K562 (cell line): Measurements from ENCODE around the gene ESPL1. TPM values are rescaled to one million over a fixed set of nuclear protein-coding genes. Genes with fewer than 3 reads are reported as not detected.

ENCODE experiments used
- GATA2 ChIP-seq: sonication (generic); formaldehyde crosslinking; IDR thresholded peaks from 2 replicates; pipeline ENCODE4 v1.4.0; 2020; ENCODE audit warnings: mild to moderate bottlenecking, missing genetic modification reagents
- HNRNPH1 ChIP-seq: fragments of 200-400 bp; formaldehyde crosslinking; optimal IDR thresholded peaks from 2 replicates; pipeline ENCODE3; 2017; ENCODE audit warnings: low read depth, mild to moderate bottlenecking, low read length, moderate library complexity
- MECOM ChIP-seq: fragments of 250-450 bp; sonication (Bioruptor Pico); IDR thresholded peaks from 2 replicates; pipeline ENCODE4 v1.8.0; 2022; ENCODE audit warnings: inconsistent platforms
- NR2F6 ChIP-seq: fragments of 450-650 bp; formaldehyde crosslinking; IDR thresholded peaks from 2 replicates; pipeline ENCODE4 v1.4.0; 2020; ENCODE audit warnings: mild to moderate bottlenecking
- NR4A1 ChIP-seq, 2 experiments: fragments of 250-450 bp in 1 of 2; fragments of 450-650 bp in 1 of 2; sonication (Bioruptor Pico) in 1 of 2; IDR thresholded peaks; 2 replicates each; pipeline versions ENCODE4 v1.4.0 to v1.6.1; 2016 to 2020; ENCODE audit warnings: mild to moderate bottlenecking in 2 of 2, missing compliant biosample characterization in 1 of 2, missing genetic modification characterization in 1 of 2, moderate library complexity in 1 of 2
- PHF20 ChIP-seq: fragments of 450-650 bp; IDR thresholded peaks from 2 replicates; pipeline ENCODE4 v1.6.1; 2018; ENCODE audit not compliant: partially characterized antibody
- STAT5A ChIP-seq: IDR thresholded peaks from 2 replicates; pipeline ENCODE4 v1.6.1; 2012; ENCODE audit warnings: low read length, inconsistent platforms, borderline replicate concordance
- ZEB2 ChIP-seq: fragments of 450-650 bp; IDR thresholded peaks from 2 replicates; pipeline ENCODE4 v1.6.1; 2016
- ZNF830 ChIP-seq: fragments of 250-450 bp; sonication (Bioruptor Pico); IDR thresholded peaks from 2 replicates; pipeline ENCODE4 v1.5.0; 2021; ENCODE audit warnings: mild to moderate bottlenecking
- polyA plus RNA-seq, 8 experiments: library from polyadenylated mRNA; depleted of rRNA in 4 of 8; stranded (reverse) in 5 of 8; unstranded in 3 of 8; fragments of >200 nt; fragmentation: Nextera tagmentation in 2 of 8; fragmentation: Illumina TruSeq in 1 of 8; extraction: Ambion mirVana in 2 of 8; extraction: Trizol in 1 of 8; gene quantifications; 2 replicates each; pipeline versions ENCODE4 v1.2.1 to v1.2.3, GENCODE V29; 2011 to 2014; ENCODE audit warnings: inconsistent platforms in 1 of 8, missing spikeins in 1 of 8
- total RNA-seq, 7 experiments: library from RNA; depleted of rRNA in 6 of 7; stranded (reverse); fragments of >200 nt in 6 of 7; fragmentation: Illumina TruSeq in 2 of 7; extraction: Trizol in 2 of 7; gene quantifications; 2 replicates each; pipeline versions ENCODE4 v1.2.1 to v1.2.3, GENCODE V29; 2011 to 2021; ENCODE audit warnings: low replicate concordance in 1 of 7
- TF ChIP-seq, protein P1 (sequence below): fragments of 250-450 bp; sonication (Bioruptor Pico); IDR thresholded peaks from 2 replicates; pipeline ENCODE4 v1.4.0; 2020; ENCODE audit warnings: mild to moderate bottlenecking
- TF ChIP-seq, protein P2 (sequence below): sonication (generic); formaldehyde crosslinking; IDR thresholded peaks from 2 replicates; pipeline ENCODE4 v1.8.0; 2022; ENCODE audit warnings: missing genetic modification reagents, mild to moderate bottlenecking, moderate library complexity, borderline replicate concordance
- TF ChIP-seq, protein P3 (sequence below): sonication (generic); formaldehyde crosslinking; IDR thresholded peaks from 2 replicates; pipeline ENCODE4 v1.8.0; 2022; ENCODE audit warnings: mild to moderate bottlenecking, missing genetic modification reagents
- TF ChIP-seq, protein P4 (sequence below): fragments of 450-650 bp; IDR thresholded peaks from 2 replicates; pipeline ENCODE4 v1.6.1; 2016; ENCODE audit warnings: low read depth, mild to moderate bottlenecking, moderate library complexity
- TF ChIP-seq, protein P5 (sequence below), 2 experiments: IDR thresholded peaks; 2 replicates each; pipeline ENCODE4 v1.6.1; 2012; ENCODE audit warnings: improper control_type of control experiment in 2 of 2, low read depth in 2 of 2, low read length in 2 of 2, borderline replicate concordance in 1 of 2
- TF ChIP-seq, protein P6 (sequence below): fragments of 450-650 bp; IDR thresholded peaks from 2 replicates; pipeline ENCODE4 v1.6.1; 2017; ENCODE audit warnings: antibody characterized with exemption

The ESPL1 gene
- total and polyA plus RNA-seq, 9 of the 15 experiments (the other 6 are each of a cell fraction or from before 2014, with no cell fraction given), result 1.2 to 55.0 (median 18.7) TPM

DNA sequence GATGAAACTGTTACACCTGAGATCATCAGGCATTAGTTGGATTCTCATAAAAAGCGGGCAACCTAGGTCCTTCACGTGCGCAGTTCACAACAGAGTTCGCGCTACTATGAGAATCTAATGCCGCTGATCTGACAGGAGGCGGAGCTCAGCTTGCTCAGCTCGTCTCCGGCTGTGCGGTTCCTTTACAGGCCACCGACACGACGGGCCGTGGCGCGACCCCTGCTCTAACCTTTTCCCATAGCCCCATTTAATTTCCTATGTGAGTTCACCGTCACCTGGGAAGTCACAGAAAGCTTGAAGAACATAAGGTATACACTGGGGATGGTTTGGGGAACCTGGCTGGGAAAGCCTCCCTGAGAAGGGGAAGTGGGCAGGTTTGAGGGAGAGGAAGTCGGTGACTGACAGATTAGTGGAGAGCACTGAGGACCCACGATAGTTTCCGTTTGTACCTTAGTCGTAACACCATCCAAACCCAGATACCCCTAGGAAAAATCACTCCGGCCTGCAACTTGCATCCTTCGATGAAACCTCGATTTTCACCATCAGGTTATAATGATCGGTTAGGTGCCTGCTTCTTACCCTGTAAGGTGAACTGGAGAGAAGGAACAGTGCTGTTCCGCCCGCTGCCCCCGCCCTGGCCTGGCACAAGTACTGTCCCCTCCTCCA lies 56.1 kb downstream of the ESPL1 start (continued):
- TF ChIP-seq ZNF830 (CRISPR knock-in tag) (no peak), NR2F6 (CRISPR knock-in tag) (no peak), GATA2 (CRISPR knock-in tag) (no peak), NR4A1 (CRISPR knock-in tag; IDR thresholded peaks at IDR 0.05) (no peak), NR4A1 (tag; IDR thresholded peaks at IDR 0.05) (no peak), HNRNPH1 (no peak), PHF20 (no peak), MECOM (CRISPR knock-in tag) (no peak), STAT5A (no peak), ZEB2 (no peak; the same call in 1 of the 2 replicates)
- TF ChIP-seq, protein P1, sequence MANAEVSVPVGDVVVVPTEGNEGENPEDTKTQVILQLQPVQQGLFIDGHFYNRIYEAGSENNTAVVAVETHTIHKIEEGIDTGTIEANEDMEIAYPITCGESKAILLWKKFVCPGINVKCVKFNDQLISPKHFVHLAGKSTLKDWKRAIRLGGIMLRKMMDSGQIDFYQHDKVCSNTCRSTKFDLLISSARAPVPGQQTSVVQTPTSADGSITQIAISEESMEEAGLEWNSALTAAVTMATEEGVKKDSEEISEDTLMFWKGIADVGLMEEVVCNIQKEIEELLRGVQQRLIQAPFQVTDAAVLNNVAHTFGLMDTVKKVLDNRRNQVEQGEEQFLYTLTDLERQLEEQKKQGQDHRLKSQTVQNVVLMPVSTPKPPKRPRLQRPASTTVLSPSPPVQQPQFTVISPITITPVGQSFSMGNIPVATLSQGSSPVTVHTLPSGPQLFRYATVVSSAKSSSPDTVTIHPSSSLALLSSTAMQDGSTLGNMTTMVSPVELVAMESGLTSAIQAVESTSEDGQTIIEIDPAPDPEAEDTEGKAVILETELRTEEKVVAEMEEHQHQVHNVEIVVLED (CRISPR knock-in tag), result no peak
- TF ChIP-seq, protein P2, sequence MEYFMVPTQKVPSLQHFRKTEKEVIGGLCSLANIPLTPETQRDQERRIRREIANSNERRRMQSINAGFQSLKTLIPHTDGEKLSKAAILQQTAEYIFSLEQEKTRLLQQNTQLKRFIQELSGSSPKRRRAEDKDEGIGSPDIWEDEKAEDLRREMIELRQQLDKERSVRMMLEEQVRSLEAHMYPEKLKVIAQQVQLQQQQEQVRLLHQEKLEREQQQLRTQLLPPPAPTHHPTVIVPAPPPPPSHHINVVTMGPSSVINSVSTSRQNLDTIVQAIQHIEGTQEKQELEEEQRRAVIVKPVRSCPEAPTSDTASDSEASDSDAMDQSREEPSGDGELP (CRISPR knock-in tag), result 0 out of 2 replicates have a peak, but pooled peaks have one; percentile 26
- TF ChIP-seq, protein P3, sequence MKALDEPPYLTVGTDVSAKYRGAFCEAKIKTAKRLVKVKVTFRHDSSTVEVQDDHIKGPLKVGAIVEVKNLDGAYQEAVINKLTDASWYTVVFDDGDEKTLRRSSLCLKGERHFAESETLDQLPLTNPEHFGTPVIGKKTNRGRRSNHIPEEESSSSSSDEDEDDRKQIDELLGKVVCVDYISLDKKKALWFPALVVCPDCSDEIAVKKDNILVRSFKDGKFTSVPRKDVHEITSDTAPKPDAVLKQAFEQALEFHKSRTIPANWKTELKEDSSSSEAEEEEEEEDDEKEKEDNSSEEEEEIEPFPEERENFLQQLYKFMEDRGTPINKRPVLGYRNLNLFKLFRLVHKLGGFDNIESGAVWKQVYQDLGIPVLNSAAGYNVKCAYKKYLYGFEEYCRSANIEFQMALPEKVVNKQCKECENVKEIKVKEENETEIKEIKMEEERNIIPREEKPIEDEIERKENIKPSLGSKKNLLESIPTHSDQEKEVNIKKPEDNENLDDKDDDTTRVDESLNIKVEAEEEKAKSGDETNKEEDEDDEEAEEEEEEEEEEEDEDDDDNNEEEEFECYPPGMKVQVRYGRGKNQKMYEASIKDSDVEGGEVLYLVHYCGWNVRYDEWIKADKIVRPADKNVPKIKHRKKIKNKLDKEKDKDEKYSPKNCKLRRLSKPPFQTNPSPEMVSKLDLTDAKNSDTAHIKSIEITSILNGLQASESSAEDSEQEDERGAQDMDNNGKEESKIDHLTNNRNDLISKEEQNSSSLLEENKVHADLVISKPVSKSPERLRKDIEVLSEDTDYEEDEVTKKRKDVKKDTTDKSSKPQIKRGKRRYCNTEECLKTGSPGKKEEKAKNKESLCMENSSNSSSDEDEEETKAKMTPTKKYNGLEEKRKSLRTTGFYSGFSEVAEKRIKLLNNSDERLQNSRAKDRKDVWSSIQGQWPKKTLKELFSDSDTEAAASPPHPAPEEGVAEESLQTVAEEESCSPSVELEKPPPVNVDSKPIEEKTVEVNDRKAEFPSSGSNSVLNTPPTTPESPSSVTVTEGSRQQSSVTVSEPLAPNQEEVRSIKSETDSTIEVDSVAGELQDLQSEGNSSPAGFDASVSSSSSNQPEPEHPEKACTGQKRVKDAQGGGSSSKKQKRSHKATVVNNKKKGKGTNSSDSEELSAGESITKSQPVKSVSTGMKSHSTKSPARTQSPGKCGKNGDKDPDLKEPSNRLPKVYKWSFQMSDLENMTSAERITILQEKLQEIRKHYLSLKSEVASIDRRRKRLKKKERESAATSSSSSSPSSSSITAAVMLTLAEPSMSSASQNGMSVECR (CRISPR knock-in tag), result no peak
- TF ChIP-seq, protein P4, sequence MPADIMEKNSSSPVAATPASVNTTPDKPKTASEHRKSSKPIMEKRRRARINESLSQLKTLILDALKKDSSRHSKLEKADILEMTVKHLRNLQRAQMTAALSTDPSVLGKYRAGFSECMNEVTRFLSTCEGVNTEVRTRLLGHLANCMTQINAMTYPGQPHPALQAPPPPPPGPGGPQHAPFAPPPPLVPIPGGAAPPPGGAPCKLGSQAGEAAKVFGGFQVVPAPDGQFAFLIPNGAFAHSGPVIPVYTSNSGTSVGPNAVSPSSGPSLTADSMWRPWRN, result no peak
- TF ChIP-seq, protein P5, sequence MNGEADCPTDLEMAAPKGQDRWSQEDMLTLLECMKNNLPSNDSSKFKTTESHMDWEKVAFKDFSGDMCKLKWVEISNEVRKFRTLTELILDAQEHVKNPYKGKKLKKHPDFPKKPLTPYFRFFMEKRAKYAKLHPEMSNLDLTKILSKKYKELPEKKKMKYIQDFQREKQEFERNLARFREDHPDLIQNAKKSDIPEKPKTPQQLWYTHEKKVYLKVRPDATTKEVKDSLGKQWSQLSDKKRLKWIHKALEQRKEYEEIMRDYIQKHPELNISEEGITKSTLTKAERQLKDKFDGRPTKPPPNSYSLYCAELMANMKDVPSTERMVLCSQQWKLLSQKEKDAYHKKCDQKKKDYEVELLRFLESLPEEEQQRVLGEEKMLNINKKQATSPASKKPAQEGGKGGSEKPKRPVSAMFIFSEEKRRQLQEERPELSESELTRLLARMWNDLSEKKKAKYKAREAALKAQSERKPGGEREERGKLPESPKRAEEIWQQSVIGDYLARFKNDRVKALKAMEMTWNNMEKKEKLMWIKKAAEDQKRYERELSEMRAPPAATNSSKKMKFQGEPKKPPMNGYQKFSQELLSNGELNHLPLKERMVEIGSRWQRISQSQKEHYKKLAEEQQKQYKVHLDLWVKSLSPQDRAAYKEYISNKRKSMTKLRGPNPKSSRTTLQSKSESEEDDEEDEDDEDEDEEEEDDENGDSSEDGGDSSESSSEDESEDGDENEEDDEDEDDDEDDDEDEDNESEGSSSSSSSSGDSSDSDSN (IDR thresholded peaks at IDR 0.05; ENCODE audit: borderline replicate concordance in 1 of 2, low read depth in 2 of 2, low read length in 2 of 2), result no peak; a peak in 1 of 4 replicates
- TF ChIP-seq, protein P6, sequence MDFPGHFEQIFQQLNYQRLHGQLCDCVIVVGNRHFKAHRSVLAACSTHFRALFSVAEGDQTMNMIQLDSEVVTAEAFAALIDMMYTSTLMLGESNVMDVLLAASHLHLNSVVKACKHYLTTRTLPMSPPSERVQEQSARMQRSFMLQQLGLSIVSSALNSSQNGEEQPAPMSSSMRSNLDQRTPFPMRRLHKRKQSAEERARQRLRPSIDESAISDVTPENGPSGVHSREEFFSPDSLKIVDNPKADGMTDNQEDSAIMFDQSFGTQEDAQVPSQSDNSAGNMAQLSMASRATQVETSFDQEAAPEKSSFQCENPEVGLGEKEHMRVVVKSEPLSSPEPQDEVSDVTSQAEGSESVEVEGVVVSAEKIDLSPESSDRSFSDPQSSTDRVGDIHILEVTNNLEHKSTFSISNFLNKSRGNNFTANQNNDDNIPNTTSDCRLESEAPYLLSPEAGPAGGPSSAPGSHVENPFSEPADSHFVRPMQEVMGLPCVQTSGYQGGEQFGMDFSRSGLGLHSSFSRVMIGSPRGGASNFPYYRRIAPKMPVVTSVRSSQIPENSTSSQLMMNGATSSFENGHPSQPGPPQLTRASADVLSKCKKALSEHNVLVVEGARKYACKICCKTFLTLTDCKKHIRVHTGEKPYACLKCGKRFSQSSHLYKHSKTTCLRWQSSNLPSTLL, result 0 out of 2 replicates have a peak, but pooled peaks have one; percentile 35
